Measurements from ENCODE around the gene GDI1.

The GDI1 gene

DNA sequence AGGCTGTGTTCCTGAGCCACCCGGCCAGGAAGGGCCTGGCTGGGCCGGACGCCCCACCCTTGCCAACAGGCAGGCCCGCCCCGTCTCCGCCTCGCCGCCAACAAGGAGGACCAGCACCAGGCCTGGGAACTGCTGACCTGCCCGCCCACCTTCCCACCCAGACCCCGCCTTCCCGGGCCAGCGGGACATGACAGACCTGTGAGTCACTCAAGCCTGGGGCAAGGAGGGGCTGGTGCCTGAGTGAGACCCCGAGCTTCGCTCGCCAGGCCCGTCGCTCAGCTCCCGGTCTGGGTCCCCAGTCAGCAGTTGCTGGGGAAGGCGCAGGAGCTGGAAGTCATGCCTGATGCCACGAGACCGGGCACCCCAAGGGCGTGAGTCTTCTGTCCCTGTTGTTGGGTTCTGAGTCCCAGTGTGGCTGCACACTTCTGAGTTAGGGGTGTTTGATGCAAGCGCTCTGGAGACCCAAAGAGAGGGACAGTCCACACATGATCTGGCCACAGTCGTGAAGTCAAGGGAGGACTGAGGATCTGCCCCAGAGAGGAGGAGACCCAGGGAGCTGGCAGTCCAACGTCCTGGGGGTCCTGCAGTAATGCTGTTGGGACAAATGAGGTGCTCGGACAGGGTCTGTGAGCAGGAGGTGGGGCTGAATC, 27.6 kb upstream of the GDI1 start, which contains the start of gene DNASE1L1:
TSS of gene DNASE1L1 (minus strand) at position 33 of the 650 bp plus-strand sequence. CDS start 3,686 bp downstream, outside the sequence.
- DNase-seq, result no peak

DNA sequence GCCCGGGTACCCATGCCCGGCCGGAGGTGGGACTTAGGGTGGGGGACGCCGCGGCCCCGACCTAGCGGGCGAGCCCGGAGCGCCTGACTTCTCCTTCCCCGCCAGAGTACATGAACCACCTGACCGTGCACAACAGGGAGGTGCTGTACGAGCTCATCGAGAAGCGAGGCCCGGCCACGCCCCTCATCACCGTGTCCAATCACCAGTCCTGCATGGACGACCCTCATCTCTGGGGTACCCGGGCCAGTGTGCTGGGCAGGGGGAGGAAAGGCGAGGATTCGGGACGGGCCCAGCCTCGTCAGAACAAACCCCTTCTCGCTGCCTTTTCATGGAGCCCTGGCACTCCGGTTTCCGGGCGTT, 25.0 kb upstream of the GDI1 start:
- DNase-seq, result no peak

- no peak for DNase-seq
Measured at GRCh38 chrX:154412468-154412867, 24.5 kb upstream of the GDI1 start.

- DNase-seq, result no peak
Measured at GRCh38 chrX:154413142-154413541, 23.8 kb upstream of the GDI1 start.

DNA sequence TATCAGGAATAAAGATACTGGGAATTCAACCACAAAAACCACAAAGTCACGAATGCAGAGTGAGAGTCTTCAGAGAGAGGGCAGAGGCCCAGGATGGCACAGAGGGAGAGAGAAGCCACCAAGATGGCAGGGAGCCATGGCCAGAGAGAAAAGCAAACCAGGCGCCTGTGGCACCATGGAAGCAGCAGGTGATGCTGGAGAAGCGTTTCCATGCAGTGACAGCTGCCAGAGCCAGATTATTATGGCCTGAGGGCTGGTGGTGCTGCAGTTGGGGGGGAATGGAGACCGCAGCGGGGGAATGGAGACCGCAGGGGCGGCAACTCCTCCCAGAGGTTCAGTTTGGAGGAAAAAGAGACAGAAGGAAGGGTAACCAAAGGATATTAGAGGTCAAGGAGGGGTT, 19.8 kb upstream of the GDI1 start:
- no peak for DNase-seq

DNA sequence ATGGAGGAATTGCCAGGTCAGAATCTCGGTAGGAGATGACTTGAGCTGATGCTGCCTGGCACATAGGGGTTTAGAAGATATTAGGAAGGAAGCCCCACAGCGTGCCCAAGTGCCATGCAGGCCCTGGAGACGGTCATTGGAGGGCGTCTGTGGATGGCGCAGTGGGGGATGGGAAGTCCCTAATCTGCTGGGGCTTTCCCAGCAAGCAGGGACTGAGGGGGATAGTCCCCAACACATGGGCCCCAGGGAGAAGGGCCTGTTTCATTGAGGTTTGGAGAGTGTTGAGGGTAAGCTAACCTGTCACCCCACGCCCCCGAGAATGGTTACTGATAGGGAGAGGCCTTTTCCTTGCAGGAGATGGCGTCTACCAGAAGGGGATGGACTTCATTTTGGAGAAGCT, 17.8 kb upstream of the GDI1 start:
- DNase-seq, result no peak

- no peak for DNase-seq
Measured at GRCh38 chrX:154419688-154420401, 17.1 kb upstream of the GDI1 start.

GRCh38 chrX:154420402-154420756, 16.6 kb upstream of the GDI1 start:
- no peak for DNase-seq

DNA sequence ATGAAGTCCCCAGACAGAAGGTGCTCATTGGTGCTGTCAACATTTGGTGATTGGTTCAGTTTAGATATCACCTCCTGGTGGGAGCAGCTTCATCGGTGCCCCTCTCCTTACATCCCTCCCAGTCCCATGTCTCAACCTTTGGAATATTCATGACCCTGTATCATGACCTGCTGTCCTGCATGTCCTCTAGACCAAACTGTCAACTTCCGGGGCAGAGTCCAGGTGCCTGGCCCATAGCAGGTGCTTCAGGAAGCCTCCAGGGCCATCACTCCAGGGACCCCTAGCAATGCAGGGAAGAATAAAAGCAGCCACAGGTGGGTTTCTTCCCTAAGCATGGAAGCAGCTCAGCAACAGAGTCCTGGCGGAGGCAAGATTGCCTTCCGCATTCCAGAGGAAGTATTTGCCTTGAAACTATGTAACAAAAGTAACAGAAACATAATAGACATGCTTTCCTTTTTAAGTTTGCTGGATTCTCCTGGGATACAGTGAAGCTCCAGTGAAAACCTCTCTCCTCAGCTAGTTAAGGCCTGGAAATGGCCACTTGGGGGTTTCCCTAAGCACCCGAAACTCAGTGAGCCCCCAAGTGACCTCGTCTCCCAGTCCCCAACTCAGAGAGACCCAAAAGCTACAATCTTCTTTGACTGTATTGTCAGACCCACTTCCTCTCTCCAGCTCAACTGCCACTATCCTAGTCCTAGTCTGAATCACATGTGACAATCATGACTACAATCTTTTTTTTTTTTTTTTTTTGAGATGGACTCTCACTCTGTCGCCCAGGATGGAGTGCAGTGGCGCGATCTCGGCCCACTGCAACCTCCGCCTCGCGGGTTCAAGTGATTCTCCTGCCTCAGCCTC, 9.8 kb upstream of the GDI1 start:
- no peak for DNase-seq

DNA sequence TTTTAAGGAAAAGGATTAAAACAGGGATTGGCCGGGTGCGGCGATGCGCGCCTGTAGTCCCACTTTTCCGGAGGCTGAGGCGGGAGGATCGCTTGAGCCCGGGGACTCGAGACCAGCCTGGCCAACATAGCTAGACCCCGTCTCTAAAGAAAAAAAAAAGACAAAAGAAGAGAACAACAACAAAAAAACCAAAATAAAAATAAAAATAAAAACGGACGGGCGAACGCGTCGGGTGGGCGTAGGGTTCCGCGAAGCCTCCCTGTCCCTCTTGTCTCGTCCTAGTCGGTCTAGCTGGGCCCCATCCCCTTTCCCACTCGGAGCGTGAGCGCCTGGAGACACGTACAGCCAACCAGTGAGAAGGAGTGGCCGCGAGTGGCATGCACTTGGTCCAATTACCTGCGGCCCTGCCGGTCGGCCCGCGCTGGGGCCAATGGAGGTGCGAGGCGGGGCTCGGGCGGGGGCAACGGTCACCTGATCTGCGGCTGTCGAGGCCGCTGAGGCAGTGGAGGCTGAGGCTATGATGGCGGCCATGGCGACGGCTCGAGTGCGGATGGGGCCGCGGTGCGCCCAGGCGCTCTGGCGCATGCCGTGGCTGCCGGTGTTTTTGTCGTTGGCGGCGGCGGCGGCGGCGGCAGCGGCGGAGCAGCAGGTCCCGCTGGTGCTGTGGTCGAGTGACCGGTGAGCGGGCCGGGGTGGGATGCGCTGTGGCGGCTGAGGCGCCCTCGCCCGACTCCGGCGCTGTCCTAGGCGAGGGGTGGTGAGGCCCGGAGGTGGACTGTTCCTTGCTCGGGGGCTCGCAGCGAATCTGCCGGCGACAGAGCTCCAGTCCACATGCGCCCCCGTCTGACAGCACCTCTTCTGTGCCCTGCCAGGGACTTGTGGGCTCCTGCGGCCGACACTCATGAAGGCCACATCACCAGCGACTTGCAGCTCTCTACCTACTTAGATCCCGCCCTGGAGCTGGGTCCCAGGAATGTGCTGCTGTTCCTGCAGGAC, 8.5 kb upstream of the GDI1 start, which contains the start of gene ATP6AP1:
TSS of gene ATP6AP1 (plus strand) at position 502 of the 996 bp plus-strand sequence. CDS start at position 518, 16 bp downstream.
- DNase-seq, result peak; percentile 34 to 56

DNA sequence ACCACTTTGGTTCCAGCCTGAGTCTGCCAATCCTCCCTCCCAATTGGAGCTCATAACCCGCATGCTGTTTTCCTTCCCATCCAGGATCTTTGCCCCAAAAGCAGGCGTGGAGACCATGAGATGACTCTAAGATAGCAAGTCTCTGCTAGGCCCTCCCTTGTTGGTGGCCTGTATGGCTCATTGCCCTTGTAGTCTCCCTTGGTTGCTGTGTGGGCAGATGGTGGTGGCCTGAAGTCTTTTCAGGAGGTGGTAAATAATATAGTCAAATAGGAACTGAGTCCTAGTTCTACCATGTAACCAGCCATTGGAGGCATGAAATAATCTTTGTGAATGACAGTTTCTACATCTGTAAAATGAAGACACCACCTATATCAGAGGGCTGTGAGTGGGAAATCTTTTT, 7.2 kb upstream of the GDI1 start:
- DNase-seq, result no peak

GRCh38 chrX:154430479-154430878, 6.5 kb upstream of the GDI1 start:
- no peak for DNase-seq

DNA sequence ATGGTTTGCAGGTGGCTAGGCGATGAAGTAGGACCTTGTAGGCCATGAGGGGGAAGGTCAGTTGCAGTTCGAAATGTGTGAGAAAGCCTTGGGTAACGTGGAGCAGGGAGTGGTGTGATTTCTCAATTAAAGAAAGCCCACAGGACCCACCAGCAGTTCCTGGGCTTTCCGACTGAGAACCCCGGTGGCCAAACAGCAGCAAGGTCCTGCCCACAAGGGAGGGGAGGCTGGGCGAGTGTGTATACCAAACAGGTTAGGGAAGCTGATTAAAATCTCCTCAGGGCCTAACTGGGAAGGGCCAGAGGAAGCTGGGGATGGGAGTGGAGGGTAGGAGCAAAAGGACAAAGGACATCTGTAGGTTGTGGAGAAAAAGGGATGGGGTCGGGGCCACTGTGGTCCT, 6.0 kb upstream of the GDI1 start:
- DNase-seq, result no peak

GRCh38 chrX:154431341-154431740, 5.6 kb upstream of the GDI1 start:
- no peak for DNase-seq

DNA sequence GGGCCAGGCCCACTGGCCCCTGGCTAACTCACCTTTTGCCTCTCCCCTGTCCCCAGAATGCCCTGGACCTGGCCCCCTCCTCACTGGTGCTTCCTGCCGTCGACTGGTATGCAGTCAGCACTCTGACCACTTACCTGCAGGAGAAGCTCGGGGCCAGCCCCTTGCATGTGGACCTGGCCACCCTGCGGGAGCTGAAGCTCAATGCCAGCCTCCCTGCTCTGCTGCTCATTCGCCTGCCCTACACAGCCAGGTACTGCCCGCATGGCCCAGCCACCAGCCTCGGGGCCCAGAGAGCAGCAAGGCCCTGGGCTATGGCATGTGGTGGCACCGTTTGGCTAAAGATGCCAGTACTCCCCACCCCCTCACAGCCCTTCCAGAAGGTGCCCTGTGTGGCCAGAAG, 4.7 kb upstream of the GDI1 start:
- DNase-seq, result no peak

DNA sequence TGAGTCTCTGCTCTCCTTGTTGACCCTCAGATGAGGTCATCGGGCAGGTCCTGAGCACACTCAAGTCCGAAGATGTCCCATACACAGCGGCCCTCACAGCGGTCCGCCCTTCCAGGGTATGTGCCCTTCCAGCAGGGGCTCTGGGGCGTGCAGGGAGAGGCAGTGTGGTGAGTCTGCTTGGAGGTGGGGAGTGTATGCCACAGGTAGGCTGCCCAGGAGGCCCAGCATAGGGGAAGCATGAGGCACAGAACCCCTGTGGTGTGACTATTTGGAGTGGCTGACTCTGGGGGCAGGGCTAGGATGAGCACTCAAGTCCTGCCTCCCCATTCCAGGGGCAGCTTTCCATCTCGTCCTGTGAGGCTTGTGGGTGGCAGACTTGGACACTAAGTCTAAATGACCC, 3.3 kb upstream of the GDI1 start:
- DNase-seq, result no peak

- DNase-seq, result no peak
Measured at GRCh38 chrX:154434394-154435168, 2.4 kb upstream of the GDI1 start.

GRCh38 chrX:154435171-154435733, 1.7 kb upstream of the GDI1 start:
- DNase-seq, result no peak

GRCh38 chrX:154436374-154436982, 476 bp upstream of the GDI1 start:
- no peak for DNase-seq

DNA sequence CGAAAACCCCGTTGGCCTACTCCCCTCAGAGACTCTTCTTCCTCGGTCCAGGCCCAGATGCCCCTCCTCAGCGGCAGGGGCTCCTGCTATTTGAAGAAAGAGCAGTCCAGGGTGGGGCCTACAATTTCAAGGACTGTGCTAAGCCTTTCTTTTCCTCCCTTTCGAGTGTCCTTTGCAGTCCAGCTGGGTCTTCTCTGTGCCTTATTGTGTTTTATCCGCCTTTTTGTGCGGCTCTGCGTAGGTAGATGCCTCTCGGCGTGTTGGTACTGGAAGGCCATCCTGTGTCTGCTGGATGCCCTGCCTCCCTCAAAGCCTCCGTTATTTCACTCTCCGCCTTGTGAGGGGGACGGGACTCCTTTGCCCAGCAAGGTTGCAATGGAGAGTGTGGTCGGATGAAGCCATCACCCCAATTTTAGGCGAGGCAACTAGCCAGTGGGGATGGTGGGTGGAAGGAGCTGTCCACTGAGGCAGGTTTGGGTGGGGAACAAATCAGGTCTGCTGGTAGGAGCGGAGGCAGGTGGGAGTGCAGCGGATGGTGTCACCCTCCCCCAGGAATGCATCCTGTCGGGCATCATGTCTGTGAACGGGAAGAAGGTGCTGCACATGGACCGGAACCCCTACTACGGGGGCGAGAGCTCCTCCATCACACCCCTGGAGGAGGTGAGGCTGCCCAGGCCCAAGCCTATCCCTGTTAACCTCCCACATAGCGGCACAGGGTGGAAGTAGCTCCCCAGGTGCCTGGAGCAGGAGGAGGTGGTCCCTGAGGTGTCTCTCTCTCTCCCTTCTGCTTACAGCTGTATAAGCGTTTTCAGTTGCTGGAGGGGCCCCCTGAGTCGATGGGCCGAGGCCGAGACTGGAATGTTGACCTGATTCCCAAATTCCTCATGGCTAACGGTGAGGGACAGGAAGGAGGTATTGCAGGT, 1.3 kb downstream of the GDI1 start:
- DNase-seq, result no peak
